NCI-H510A (cell line): ENCODE data around the gene NUCB2.
"Not testable (repeated sequence)": the region's sequence is repeated elsewhere in the genome, so short reads cannot be mapped to it uniquely, and the experiment has no call there.

Source experiments
- DNase-seq: peaks from one replicate; lab custom pipeline; 2025; lab: John Stamatoyannopoulos, UW

NUCB2 gene

GRCh38 chr11:17276236-17277023, at the start of gene NUCB2:
NUCB2 (plus strand) TSS chr11:17276739; CDS start chr11:17295324, 18,585 bp downstream.
- DNase-seq = peak; percentile 90

DNA sequence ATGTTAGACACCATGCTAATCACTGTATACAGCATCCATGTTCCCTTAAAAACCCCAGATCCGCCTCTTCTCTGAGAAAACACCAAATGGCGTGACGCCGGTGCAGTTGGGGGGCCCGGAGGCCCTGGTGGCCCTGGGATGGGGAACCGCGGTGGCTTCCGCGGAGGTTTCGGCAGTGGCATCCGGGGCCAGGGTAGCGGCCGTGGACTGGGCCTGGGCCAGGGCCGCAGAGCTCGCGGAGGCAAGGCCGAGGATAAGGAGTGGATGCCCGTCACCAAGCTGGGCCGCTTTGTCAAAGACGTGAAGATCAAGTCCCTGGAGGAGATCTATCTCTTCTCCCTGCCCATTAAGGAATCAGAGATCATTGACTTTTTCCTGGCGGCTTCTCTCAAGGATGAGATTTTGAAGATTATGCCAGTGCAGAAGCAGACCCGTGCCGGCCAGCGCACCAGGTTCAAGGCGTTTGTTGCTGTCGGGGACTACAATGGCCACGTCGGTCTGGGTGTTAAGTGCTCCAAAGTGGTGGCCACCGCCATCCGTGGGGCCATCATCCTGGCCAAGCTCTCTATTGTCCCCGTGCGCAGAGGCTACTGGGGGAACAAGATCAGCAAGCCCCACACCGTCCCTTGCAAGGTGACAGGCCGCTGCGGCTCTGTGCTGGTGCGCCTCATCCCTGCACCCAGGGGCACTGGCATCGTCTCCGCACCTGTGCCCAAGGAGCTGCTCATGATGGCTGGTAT, 48.2 kb upstream of the NUCB2 start:
- not testable (repeated sequence) for DNase-seq

- DNase-seq = no peak
Measured at GRCh38 chr11:17229481-17230152, 46.9 kb upstream of the NUCB2 start.

GRCh38 chr11:17230867-17231851, 45.4 kb upstream of the NUCB2 start:
- DNase-seq = no peak

GRCh38 chr11:17233101-17233500, 43.4 kb upstream of the NUCB2 start:
- DNase-seq = no peak

GRCh38 chr11:17238377-17238776, 38.2 kb upstream of the NUCB2 start:
- DNase-seq = no peak

DNA sequence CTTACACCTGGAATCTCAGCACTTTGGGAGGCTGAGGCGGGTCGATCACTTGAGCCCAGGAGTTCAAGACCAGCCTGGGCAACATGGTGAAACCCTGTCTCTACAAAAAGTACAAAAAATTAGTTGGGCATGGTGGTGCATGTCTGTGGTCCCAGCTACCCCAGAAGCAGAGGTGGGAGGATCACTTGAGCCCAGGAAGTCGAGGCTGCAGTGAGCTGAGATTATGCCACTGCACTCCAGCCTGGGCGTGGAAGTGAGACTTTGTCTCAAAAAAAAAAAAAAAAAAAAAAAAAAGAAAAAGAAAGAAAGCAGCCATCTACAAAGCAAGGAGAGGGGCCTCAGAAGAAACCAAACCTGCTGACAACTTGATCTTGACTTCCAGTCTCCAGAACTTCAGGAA, 36.6 kb upstream of the NUCB2 start:
- DNase-seq = not testable (repeated sequence)

DNA sequence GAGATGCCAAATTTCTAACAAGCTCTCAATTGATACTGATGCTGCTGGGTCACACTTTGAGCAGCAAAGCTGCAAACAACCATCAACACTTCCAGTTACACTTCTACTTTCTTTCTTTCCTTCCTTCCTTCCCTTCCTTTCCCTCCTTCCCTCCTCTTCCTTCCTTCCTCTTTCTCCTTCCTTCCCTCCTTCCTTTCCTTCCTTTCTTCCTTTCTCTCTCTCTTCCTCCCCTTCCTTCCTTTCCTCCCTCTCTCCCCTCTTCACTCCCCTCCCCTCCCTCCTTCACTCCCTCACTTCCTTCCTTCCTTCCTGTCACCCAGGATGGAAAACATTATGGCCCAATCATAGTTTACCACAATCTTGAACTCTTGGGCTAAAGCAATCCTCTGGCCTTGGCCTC, 35.8 kb upstream of the NUCB2 start:
- DNase-seq = no peak

- not testable (repeated sequence) for DNase-seq
Measured at GRCh38 chr11:17242954-17243353, 33.6 kb upstream of the NUCB2 start.

DNA sequence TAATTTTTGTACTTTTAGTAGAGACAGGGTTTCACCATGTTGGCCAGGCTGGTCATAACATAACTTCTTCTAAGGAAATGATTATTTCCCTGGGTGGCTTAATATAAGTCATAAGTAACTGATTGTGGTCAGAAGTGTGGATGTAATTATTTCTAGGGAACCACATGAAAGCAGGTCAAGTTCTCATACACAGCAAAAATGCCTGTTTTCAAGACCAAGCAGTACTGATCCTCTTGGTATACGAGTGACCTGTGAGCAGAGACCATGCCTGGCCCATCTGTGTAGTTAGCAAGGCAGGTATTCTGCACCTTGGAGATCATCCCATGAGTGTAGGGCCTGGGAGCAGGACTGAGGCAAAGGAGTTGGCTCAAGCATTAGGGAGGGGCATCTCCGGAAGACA, 32.5 kb upstream of the NUCB2 start:
- DNase-seq = no peak

GRCh38 chr11:17250561-17251350, 25.8 kb upstream of the NUCB2 start:
- no peak for DNase-seq

DNA sequence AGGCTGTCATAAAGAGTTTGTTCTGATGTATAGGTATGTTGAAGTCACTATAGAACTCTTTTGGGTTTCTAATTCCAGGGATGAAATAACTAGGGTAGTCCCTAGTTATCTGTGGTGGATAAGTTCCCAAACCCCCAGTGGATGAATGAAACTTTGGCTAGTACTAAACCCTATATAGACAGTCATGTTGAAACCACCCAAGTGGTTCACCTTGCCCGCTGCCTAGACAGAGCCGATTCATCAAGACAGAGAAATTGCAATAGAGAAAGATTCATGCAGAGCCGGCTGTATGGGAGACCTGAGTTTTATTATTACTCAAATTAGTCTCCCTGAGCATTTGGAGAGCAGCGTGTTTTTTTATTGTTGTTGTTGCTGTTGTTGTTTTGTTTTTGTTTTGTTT, 23.8 kb upstream of the NUCB2 start:
- no peak for DNase-seq

GRCh38 chr11:17256512-17256911, 20.0 kb upstream of the NUCB2 start:
- DNase-seq = no peak

DNA sequence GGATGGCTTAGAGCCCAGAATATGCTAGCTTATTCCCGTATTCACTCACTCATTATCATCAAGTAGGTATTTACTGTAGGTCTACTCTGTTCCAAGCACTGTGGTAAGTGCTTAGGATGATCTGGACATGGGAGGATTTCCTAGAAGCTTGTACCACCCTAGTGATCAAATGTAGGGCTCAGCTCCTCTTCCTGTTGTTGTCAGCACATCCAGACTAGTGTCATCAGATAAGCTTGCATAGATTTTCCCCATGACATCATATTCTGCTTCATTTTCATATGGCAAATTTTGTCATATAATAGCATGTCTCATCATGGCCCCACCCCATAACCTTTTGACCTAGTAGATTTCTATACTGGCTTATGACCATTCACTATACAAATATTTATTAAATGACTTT, 19.3 kb upstream of the NUCB2 start:
- DNase-seq = no peak

DNA sequence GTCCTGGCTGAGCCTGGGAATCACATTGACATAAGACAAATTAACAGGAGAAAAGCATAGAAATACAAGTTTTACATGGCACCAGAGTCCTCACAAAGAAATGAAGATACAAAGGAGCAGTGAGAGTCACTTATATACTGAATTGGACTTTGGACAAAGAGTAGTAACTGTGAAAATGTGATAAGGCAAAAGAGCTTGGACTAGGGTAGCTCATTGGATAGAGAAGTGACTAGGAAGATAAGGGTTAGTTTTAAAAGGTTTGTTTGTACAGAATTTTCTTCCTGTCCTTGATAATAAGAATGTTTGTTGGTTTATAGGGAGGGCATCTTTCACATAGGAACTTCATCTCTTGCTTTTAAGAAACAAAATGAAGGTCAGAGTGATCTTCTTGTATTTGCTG, 17.9 kb upstream of the NUCB2 start:
- no peak for DNase-seq

DNA sequence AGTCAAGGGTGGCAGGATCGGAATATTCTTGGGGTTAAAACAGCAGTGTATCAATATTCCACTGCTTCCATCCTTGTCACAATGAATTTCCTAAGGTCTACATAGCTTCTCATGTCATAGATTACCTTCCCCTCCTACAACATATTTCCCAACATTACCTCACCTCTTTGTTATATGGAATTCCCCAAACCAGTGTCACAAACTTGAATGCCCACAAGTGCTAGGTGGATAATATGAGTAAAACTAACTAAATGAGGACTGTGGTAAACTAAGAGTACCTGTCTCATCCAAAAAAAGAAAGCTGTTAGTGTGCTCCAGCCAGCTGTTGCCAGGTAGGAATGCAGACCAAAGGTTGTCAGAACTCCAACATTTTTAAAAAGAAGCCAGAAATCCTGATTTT, 17.0 kb upstream of the NUCB2 start:
- no peak for DNase-seq

GRCh38 chr11:17260020-17260419, 16.5 kb upstream of the NUCB2 start:
- DNase-seq = no peak

- DNase-seq = no peak
Measured at GRCh38 chr11:17263769-17264168, 12.8 kb upstream of the NUCB2 start.

- no peak for DNase-seq
Measured at GRCh38 chr11:17266781-17267180, 9.8 kb upstream of the NUCB2 start.

DNA sequence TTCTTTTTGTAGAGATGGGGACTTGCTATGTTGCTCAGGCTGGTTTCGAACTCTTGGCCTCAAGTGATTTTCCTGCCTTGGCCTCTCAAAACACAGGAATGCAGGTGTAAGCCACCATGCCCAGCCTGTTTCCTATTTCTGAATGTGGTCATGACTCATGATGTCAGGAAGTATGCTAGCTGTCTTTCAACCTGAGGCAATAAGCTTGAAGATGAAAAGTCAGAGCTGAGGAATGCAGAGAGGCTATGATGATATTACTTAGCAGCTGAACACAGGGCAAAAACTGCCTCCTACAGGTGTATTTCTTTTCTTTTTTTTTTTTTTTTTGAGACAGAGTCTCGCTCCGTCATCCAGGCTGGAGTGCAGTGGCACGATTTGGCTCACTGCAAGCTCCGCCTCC, 9.0 kb upstream of the NUCB2 start:
- DNase-seq = no peak

DNA sequence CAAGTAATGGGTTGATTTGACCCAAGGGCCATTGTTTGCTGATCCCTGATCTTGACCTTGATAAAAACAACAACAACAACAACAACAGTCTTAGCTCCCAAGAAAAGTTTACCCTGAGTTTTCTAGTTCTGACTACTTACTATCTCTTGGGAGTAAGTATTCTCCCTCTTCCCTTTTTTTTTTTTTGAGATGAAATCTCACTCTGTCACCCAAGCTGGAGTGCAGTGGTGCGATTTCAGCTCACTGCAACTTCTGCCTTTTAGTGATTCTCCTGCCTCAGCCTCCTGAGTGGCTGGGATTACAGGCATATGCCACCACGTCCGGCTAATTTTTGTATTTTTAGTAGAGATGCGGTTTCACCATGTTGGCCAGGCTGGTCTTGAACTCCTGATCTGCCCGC, 8.0 kb upstream of the NUCB2 start:
- not testable (repeated sequence) for DNase-seq
